Left forelimb (tissue), 1 donor: Measurements from ENCODE around the gene FAM89B.
A peak's percentile ranks its signal among the peaks of the same experiment; 100 is the strongest.

Source experiments
- DNase-seq: peaks from one replicate; pipeline ENCODE4 v3.0.0-alpha.2; 2018; ENCODE audit warnings: low spot score

FAM89B gene

DNA sequence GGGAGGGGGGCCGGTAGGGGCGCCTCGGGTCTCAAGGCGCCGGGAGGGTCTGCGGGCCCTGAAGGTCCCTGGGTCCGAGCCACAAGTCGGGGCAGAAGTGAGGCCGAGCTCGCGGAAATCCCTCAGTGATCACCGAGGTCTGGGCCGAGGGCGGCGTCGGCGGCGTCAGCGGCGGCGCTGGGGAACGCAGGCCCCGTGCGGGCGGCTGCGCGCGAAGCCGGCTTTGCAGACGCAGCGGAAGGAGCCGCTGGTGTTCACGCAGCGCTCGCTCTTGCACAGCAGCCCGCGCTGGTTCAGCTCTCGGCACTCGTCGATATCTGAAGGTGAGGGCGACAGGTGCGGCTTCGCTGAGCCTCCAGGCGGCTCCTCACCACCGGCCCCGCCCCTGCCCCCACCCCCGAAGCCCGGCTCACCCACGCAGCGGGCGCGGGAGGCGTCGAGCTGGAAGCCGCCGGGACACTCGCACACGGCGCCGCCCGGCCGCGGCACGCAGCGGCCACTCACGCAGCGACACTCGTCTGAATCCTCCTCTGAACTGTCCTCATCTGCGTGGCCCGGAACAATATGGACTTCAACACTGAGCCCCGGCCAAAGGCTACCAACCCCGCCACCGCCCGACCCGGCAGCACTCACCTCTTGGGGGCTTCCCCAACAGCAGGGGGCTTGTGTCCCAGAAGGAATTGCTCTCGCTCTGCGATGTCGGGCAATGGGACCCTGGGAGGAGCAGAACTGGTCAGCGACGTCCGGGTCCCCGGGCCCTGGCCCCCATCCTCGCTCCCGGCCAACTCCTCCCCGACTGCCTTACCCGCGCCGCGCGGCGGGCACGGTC, 33.2 kb upstream of the FAM89B start:
- DNase-seq, result no peak

DNA sequence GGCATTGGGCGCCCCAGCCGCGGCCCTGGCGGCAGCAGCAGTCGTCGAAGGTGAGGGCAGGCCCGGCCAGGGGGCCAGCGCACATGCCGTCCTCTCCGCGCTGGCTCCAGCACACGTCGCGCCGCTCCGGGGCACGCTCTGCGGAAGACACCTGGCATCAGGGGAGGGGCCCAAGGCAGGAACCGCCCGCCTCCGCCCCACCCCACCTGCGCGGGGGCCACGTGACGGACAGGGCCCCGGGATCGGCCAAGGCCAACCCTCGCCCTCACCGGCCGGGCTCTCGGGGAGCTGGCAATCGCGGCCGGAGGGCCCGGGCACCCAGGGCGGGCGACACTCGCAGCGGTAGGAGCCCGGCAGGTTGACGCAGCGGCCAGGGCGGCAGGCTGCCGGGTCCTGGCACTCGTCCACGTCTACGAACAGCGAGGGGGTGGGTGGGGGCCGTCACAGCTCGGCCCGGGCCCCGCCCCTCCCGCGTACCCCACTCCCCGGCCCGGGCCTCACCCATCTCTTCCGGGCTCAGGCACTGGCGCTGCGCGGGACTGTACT, 32.5 kb upstream of the FAM89B start:
- DNase-seq, result no peak

DNA sequence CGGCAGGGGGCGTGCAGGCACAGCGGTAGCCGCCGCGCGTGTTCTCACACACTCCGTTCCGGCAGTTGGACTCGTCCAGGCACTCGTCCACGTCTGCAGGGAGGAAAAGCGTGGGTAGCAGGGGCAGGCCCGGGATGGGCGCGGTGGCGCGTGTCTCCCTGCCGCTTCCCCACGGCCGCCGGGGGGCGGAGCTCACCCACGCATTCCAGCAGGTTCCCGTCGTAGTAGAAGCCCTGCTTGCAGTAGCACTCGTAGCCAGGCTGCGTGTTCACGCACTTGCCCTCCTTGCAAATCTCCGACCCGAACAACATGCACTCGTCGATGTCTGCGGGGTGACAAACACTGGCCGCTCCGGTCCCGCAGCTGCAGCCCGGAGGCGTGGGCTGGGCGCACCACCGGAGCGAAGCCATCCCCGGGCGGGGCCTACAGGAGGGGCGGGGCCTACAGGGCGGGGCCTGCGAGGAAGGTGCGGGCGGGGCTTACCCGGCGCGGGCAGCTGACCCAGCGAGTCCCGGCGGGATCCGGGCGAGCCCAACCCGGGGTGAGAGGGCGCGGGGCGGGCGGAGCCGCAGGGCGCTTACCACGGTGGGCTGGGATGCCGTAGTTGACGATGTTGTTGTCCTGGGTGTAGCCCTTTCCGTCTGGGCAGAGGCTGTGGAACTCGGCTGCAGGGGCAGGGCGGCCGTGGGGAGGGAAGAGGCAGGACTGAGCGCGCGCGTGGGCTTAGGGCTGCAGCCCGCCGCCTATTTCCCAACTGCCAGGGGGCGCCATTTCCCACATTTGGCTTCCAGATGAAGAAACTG, 31.8 kb upstream of the FAM89B start:
- peak; percentile 95 for DNase-seq

DNA sequence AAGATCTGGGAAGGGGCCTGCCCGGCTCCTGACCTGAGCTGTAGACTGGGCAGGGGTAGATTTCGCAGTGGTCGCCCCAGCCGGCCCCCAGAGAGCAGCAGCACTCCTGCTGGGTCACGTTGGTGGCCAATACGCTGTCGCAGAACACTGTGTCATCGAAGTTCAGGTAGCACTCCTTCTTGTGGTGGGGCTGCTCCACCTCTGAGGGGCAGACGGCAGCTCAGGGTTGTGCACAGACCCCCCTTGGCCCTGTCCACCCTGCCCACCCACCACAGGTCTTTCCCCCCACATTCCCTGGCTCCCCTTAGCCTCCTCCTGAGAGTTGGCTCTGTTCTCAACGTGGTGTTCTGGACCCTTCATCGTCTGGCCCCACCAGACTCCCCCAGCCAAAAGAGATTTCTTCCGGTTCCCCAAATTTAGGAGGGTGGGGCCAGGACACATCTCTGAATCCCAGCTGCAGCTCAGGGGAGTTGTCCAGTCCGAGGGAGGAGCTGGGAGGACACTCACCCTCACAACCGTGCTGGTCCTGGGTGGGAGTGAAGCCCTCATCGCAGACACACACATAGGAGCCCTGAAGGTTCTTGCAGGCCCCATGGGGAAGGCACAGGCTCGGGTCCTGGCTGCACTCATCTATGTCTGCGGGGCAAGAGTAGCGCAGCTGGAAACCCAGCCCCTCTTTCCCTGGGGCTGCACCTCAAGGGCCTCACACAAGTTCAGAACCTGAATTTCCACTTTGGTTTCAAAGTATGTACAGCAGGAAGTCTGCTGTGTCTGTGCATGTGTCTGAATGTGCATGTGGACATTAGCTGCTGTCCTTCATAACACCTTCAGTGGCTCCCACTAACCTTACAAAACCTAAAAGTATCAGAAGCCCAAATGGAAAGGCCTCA, 31.0 kb upstream of the FAM89B start:
- no peak for DNase-seq

DNA sequence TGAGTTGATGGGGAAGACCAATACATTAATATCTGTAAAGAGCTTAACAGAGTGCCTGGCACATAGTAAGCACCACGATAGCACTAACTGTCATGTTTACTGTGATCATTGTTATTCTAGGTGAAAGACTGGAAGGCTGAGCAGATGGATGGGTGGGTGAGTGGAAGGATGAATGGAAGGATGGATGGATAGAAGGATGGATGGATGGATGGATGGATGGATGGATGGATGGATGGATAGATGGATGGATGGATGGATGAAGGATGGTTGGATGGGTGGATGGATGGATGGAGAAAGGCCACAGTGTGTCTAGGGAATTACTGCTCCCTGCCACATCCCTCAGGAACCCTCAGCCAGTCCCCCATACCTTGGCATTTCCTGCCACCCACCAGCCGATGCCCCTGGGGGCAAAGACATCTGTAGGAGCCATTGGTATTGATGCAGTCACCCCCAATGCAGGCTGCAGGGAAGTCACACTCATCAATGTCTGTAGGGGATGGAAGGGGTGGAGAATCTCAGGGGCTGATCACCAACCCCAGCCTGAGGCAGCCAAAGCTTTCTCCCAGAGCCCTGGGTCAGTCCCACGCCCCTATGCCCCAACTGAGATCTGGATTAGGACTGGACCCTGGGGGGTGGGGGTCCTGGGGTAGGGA, 29.5 kb upstream of the FAM89B start:
- no peak for DNase-seq

DNA sequence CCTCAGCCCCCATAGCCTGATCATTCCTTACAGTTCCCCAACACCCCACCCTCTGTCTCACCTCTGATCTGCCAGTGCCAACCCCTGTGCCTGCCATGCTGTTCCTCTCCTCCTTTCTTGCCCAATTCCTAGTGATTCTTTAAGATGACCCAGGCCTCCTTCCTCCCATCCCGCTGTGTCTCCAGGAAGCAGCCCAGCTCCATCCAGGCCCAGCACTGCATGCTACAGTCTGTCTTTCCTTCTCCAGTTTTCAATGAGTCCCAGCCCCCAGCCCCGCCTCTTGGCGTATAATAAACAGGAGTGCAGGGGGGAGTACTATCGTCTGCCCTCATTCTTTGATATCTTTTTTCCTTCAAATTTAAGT, 26.5 kb upstream of the FAM89B start:
- DNase-seq, result no peak

DNA sequence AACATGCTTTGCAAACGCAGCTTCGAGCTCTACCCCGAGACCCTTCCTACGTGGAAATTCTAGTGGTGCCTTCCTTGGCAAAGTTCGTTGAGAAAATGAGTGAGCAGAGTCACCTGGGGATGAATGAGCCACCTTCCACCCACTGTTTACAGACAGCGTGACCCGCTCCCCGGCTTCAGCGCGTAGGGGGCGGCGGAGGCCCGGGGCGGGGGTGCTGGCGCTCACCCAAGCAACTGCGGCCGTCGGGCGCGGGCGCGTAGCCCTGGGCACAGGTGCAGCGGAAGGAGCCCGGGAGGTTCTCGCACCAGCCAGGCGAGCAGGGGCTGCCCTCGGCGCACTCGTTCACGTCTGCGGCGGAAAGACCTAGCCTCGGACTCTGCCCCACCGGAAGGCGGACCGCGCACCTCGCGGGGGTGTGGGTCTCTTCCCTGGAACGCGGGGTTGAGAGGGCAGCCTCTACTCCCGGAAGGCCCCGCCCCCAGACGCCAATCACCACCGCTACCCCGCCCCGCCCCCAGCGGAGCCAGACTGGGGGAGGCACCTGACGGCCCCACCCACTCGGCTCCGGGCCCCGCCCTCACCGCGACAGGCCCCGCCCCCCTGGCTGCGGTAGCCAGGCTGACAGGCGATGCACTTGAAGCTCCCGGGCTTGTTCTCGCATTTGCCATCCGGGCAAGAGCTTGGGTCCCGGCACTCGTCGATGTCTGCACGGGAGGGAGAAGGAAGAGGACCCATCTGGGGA, 25.9 kb upstream of the FAM89B start:
- no peak for DNase-seq

DNA sequence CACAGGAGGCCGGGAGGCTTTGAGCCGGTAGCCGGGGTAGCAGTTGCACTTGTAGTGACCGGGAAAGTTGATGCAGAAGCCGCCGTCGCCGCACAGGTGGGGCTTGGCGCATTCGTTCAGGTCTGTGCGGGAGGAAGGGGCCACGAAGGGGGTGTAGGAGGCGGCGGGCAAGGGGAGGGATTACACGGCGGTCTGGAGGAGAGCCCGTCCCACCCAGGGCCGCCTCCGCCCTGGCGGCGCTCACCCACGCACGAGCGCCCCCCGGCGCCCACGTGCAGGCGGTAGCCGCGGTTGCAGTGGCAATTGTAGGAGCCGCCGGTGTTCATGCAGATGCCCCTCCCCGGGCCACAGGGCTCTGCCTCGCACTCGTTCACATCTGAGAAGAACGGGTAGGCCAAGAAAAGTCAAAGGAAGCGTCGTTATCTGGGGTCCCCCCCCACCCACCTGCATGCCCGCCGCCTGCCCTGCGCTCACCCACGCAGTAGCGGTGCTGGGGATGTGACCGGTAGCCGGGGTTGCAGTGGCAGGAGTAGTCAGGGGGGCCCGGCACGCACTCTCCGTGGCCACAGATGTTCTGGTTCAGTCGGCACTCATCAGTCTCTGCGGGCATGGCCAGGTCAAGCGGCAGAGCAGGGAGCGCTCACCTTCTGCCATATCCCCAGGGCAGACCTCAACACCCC, 24.8 kb upstream of the FAM89B start:
- no peak for DNase-seq

DNA sequence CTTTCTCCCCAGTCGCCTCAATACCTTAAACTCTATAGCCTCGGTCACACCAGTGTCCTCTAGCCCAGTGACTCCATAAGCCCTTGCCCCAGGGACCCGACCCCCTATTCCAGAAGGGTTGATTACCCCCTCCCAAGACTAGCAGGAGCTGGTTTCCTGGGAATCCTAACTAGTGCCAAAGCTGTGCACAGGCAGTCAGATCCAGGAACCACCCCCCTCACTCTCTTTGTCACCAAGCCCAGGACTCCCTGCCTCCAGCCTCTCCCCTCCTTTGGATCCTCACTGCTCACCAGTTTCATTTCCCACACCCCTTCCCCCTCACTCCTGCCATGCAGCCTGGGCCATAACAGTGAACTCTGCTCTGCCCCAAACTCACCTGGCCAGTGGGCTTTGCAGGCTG, 23.9 kb upstream of the FAM89B start:
- DNase-seq, result no peak

DNA sequence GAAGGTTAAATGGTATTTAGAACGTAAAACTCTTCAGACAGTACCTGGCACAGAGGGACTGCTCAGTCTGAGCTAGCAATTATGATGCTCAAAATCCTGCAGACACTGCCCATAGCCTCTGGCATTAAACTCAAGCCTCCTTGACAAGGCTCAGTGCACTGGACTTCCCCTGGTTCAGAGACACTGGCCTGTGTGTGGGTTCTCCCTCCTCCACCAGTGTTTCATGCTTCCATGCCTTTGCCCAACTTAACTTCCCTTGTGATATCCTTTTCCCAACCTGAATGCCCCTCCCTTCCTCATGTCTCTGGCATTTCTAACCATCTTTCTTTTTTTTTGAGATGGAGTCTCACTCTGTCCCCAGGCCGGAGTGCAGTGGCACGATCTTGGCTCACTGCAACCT, 23.2 kb upstream of the FAM89B start:
- DNase-seq, result no peak

DNA sequence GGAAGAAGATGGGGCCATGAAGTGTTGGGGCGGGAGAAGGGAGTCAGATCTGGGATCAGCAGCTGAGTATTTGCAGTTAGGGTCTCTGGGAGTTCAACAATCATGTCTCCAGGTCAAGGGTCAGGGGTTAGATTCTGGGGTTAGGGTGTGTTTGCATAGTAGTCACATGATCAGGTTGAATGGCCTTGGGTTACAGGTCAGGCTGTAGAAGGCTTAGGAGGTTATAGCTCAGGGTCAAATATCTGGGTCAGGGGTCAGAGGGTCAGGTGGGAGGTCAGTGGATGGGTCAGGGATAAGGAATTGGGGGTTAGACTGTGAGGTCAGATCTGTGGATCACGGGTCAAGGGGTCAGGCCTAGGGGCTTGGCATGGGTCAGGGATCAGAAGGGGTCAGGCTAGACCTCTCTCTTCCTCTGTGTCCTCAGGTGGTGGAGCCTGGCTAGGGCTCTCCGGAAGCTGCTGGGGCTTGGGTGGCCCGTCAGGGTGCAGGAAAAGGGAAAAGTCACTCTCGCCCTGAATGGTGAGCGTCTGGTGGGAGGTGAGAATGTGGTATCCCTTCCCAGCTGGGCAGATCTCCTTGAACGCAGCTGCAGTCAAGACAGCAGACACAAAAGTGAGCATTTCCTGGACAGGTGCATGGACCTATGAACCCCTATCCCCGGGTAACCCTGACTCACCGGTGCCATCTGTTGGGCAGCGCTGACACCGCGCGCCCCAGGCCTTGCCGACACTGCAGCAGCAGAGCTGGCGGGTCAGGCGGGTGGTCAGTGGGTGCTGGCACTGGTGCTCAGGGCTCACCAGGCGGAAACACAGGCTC, 20.6 kb upstream of the FAM89B start:
- no peak for DNase-seq

DNA sequence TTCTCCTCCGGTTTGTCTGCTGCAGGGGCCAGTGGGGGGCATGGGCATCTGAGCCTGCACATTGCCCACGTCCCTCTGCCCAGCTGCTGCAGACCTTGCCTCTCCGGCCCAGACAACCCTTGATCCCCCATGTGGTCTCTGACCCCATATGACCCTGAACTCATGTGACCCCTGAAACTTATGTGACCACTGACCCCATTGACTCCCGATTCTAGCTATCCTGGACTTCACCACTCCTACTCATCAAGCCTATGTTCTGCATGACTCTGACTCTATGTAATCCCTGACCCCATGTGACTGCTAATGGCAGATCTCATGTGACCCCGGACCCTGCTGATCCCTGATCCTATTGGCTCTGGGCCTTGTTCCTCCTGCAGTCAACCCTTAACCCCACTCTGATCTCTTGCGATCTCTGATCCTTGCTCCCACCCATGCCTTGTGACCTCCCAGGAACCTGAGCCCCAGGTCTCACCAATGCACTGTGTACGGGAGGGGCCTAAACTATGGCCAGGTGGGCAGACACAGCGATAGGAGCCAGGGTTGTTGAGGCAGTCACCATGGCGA, 19.9 kb upstream of the FAM89B start:
- no peak for DNase-seq

DNA sequence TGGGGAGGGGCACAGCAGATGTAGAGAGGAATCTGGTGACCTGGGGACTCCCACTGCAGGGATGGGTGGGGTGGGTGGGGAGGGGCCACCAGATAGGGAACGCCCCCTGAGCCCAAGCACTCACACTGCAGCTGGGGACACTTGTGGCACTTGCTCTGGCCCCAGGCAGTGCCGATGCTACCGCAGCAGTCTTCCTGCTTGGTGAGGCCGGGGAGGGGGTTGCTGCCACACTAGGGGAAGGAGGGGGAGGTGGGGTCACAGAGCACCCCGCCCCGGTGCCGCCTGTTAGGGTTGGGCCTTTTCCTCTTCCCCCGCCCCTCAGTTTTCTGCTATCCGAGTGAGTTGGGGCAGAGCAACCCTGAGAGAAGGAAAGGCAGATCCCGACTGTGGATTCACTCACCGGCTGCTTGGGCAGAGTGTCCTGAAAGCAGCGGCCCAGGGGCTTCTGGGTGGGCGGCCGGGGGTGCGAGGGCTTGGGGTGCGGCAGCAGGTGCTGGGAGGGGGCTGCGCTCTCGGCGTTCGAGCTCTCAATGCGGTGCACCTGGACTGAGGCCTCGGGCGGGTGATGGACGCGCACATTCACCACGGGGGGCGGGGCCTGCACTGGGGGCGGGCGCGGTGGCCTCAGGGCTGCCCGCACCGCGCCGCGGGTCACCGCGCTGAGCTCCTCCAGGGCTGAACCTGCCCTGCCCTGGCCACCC, 18.9 kb upstream of the FAM89B start:
- DNase-seq, result no peak

DNA sequence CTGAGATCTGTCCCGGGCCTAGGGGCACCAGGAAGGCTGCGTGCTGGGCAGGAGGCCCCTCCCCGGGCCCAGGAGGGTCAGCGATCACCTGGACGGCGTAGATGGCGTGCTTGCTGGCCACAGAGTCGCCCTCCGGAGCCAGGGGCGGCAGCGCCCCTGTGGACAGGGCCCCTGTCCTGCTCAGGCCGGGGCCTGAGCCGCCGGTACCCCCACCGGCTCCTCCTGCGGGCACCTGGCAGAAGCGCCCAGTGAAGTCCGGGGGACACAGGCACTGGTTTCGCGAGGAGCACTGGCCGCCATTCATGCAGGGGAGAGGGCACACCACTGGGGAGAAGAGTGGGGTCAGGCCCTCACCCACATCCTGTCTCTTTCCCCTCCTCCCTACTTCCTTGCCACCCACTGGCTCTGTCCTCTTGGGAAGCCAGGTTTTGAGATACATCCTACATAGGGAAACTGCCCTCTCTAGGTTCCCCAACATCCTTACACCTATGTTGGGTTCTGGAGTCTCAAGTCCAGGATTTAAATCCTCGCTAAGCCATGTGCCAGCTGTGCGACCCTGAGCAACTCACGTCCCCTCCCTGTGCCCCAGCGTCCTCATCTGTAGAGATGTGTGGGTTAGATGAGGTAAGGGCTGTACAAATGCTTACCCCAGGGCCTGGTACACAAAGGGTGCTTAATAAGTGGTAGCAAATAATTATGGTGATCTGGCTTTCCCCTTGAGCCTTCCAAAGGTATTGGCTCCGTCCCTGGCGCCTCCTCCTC, 18.1 kb upstream of the FAM89B start:
- no peak for DNase-seq

DNA sequence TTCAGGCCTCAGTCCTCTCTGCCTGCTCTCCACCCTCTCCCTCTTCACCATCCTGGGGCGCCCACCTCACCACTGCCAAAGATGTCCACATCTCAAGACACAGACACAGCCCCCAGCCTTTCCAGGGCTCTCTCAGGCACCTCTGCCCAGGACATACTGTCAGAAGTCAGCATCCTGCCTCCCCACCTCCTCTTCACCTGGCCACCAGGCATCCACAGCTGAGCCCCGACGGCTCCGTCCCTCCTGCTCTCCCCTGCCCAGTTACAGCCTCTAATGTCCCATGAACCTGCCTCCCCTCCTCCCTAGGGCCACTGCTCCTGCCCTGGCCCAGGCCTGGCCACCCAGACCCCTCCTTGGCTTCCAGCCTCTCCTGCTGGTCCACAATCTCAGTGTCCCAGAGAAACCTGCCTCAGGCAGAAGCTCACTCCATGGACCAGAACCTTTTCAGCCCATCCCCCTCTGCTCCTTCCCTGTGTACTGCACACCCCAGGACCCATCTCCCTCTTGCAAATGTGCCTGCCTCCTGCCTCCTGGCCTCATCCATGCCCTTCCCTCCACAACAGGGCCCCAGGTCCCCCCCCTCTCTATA, 17.4 kb upstream of the FAM89B start:
- no peak for DNase-seq

DNA sequence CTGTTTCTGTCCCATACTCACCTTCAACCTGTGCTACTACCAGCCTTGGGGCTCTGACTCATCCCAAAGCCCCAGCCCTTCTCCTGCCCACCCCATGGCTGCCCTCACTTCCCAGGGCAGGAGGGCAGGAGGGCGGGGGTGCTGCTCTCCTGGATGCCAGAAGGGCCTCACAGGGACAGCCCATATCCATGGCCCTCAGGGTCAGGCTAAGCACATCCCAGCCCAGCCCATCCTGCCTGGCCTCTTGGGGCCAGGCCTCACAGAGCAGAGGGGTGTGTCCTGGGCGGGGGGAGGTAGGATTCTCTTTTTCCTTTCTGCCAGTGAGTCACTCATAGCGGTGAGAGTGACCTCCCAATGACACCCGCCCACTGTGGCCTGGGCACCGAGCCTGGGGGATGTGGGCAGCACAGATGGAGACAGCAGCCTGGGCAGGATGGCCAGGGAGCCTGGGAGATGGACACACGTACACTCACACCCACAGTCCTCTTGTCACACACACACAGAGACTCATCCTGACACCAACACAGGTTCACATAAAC, 16.6 kb upstream of the FAM89B start:
- DNase-seq, result no peak
